ENCODE results near the gene BLID. TPM values are rescaled to one million over a fixed set of nuclear protein-coding genes. Genes with fewer than 3 reads are reported as not detected.

The BLID gene
- total RNA-seq, 1 experiment from 2014 or later = 4.1 TPM

GRCh38 chr11:122160841-122161590 lies 45.0 kb upstream of the BLID start:
- ChIA-PET POLR2A (interaction anchor here (0.7 to 7.2 kb wide), 21 partner anchors 10 to 506 kb away, joined by 3 to 290 read pairs (median 7); no protein-coding TSS in a partner anchor), CTCF (interaction anchor here (0.8 to 2.7 kb wide), 6 partner anchors 22 to 505 kb away, joined by 3 to 16 read pairs (median 4); no protein-coding TSS in a partner anchor)
- H3K36me3 Mint-ChIP-seq (ENCODE audit: insufficient read depth, unreplicated experiment) = no peaks in the 10 kb centered on the region
- no TSS peak for BruUV-seq (replicated peaks)
- H3K9me3 Mint-ChIP-seq (ENCODE audit: unreplicated experiment) = no peaks in the 10 kb centered on the region
- intact Hi-C loops (cut with micrococcal nuclease) = no loop called here
- DNase-seq (ENCODE audit: unreplicated experiment) = no peak
- H3K4me3 Mint-ChIP-seq (ENCODE audit: unreplicated experiment) = no peak overlapping the region
- peak overlapping the region; percentile 96 for H3K27ac Mint-ChIP-seq (ENCODE audit: low read depth, unreplicated experiment)
- no peaks in the 10 kb centered on the region for H3K27me3 Mint-ChIP-seq (ENCODE audit: insufficient read depth, unreplicated experiment)
- H3K4me1 Mint-ChIP-seq (ENCODE audit: insufficient read depth, unreplicated experiment) = peaks cover 87% of the 10 kb centered on the region
- TF ChIP-seq, protein P1, sequence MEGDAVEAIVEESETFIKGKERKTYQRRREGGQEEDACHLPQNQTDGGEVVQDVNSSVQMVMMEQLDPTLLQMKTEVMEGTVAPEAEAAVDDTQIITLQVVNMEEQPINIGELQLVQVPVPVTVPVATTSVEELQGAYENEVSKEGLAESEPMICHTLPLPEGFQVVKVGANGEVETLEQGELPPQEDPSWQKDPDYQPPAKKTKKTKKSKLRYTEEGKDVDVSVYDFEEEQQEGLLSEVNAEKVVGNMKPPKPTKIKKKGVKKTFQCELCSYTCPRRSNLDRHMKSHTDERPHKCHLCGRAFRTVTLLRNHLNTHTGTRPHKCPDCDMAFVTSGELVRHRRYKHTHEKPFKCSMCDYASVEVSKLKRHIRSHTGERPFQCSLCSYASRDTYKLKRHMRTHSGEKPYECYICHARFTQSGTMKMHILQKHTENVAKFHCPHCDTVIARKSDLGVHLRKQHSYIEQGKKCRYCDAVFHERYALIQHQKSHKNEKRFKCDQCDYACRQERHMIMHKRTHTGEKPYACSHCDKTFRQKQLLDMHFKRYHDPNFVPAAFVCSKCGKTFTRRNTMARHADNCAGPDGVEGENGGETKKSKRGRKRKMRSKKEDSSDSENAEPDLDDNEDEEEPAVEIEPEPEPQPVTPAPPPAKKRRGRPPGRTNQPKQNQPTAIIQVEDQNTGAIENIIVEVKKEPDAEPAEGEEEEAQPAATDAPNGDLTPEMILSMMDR (IDR thresholded peaks at IDR 0.05; ENCODE audit: unreplicated experiment) = no peak

- no peaks in the 10 kb centered on the region for H3K27me3 Mint-ChIP-seq (ENCODE audit: insufficient read depth, unreplicated experiment)
- H3K27ac Mint-ChIP-seq (ENCODE audit: low read depth, unreplicated experiment) = peak overlapping the region; percentile 96
- intact Hi-C loops (cut with micrococcal nuclease) = no loop called here
- TF ChIP-seq, protein P1 (IDR thresholded peaks at IDR 0.05; ENCODE audit: unreplicated experiment) = no peak
- BruUV-seq (replicated peaks) = no TSS peak
- peak overlapping the region; percentile 76 for H3K4me3 Mint-ChIP-seq (ENCODE audit: unreplicated experiment)
- H3K36me3 Mint-ChIP-seq (ENCODE audit: insufficient read depth, unreplicated experiment) = no peaks in the 10 kb centered on the region
- CTCF ChIA-PET = interaction anchor here (0.6 to 3.5 kb wide), 7 partner anchors 13 to 1306 kb away, joined by 3 to 32 read pairs (median 4); no protein-coding TSS in a partner anchor
- H3K4me1 Mint-ChIP-seq (ENCODE audit: insufficient read depth, unreplicated experiment) = peaks cover 80% of the 10 kb centered on the region
- no peak for DNase-seq (ENCODE audit: unreplicated experiment)
- no peaks in the 10 kb centered on the region for H3K9me3 Mint-ChIP-seq (ENCODE audit: unreplicated experiment)
- POLR2A ChIA-PET = interaction anchor here (0.7 to 7.2 kb wide), 10 partner anchors 8 to 61 kb away, joined by 3 to 290 read pairs (median 49); no protein-coding TSS in a partner anchor
Observed at GRCh38 chr11:122159861-122160260, 43.8 kb upstream of the BLID start.

DNA sequence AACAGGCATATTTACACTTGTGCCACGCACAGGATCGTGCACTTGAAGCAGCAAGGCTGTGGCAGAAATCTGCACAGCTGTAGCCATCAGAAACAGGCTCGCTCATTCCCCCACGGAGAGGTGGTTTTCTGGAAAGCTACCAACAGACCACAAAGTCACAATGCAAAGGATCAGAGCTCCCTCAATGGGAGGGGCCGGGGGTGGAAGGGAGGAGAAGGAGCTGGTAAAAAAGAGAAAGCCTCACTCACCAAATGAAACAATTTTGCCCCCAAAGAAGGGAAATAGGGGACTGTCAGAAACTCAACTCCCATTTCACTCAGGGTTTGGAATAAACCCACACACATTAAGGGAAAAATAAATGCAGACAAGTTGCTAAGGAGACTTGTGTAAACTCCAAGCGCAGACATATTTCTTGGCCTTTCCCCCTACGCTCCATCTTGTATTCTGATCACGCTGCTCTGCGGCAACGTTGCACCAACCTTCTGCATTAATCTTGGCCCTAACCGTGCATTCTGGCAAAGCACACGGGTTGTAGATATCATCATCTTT lies 43.2 kb upstream of the BLID start:
- ChIA-PET CTCF (interaction anchor here (0.5 to 3.5 kb wide), 8 partner anchors 18 to 504 kb away, joined by 3 to 32 read pairs (median 4); no protein-coding TSS in a partner anchor), POLR2A (interaction anchor here (0.6 to 7.2 kb wide), 14 partner anchors 8 to 626 kb away, joined by 3 to 290 read pairs (median 21); no protein-coding TSS in a partner anchor)
- DNase-seq (ENCODE audit: unreplicated experiment) = peak; percentile 75
- peaks cover 2% of the 10 kb centered on the region for H3K36me3 Mint-ChIP-seq (ENCODE audit: insufficient read depth, unreplicated experiment)
- H3K4me3 Mint-ChIP-seq (ENCODE audit: unreplicated experiment) = peak overlapping the region; percentile 76
- no TSS peak for BruUV-seq (replicated peaks)
- peaks cover 76% of the 10 kb centered on the region for H3K4me1 Mint-ChIP-seq (ENCODE audit: insufficient read depth, unreplicated experiment)
- H3K27ac Mint-ChIP-seq (ENCODE audit: low read depth, unreplicated experiment) = peak overlapping the region; percentile 96
- H3K9me3 Mint-ChIP-seq (ENCODE audit: unreplicated experiment) = no peaks in the 10 kb centered on the region
- TF ChIP-seq, protein P1 (IDR thresholded peaks at IDR 0.05; ENCODE audit: unreplicated experiment) = no peak
- H3K27me3 Mint-ChIP-seq (ENCODE audit: insufficient read depth, unreplicated experiment) = no peaks in the 10 kb centered on the region
- intact Hi-C loops (cut with micrococcal nuclease) = no loop called here

DNA sequence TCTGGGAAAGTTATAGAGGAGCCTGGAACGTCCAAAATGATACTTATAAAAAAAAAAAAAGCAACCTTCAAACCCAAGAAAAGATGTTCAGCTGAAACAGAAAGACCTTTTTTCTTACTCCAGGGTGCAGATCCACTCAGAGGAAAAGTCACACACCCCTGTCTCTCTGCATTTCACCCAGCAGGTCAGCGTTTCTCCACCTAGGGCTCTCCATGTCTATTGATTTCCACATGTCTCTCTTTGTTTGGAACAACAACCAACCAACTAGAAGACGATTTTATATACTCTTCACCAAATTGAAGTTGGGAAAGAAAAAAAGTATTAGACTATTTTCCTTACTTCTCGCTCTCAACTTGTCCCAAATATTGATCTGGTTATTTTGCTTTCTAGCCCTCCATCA lies 42.2 kb upstream of the BLID start:
- CTCF ChIA-PET = interaction anchor here (0.6 to 3.5 kb wide), 10 partner anchors 9 to 503 kb away, joined by 3 to 32 read pairs (median 4); no protein-coding TSS in a partner anchor
- peaks cover 76% of the 10 kb centered on the region for H3K4me1 Mint-ChIP-seq (ENCODE audit: insufficient read depth, unreplicated experiment)
- peak overlapping the region; percentile 76 for H3K4me3 Mint-ChIP-seq (ENCODE audit: unreplicated experiment)
- BruUV-seq (replicated peaks) = no TSS peak
- peaks cover 10% of the 10 kb centered on the region for H3K36me3 Mint-ChIP-seq (ENCODE audit: insufficient read depth, unreplicated experiment)
- DNase-seq (ENCODE audit: unreplicated experiment) = no peak
- no peaks in the 10 kb centered on the region for H3K27me3 Mint-ChIP-seq (ENCODE audit: insufficient read depth, unreplicated experiment)
- POLR2A ChIA-PET = interaction anchor here (0.6 to 7.2 kb wide), 19 partner anchors 9 to 864 kb away, joined by 3 to 290 read pairs (median 9); no protein-coding TSS in a partner anchor
- intact Hi-C loops (cut with micrococcal nuclease) = no loop called here
- peak overlapping the region; percentile 96 for H3K27ac Mint-ChIP-seq (ENCODE audit: low read depth, unreplicated experiment)
- TF ChIP-seq, protein P1 (IDR thresholded peaks at IDR 0.05; ENCODE audit: unreplicated experiment) = no peak
- H3K9me3 Mint-ChIP-seq (ENCODE audit: unreplicated experiment) = no peaks in the 10 kb centered on the region
